Suprapubic skin (tissue), 4 donors: Measurements from ENCODE around the gene ABHD12B. TPM values are rescaled to one million over a fixed set of nuclear protein-coding genes. Genes with fewer than 3 reads are reported as not detected.

ENCODE experiments used
- DNase-seq, 2 donors: peaks; one replicate each; pipeline ENCODE4 v3.0.0-alpha.2; 2019; ENCODE audit warnings: low spot score in 2 of 2
- H3K27ac ChIP-seq: fragments of 200-600 bp; sonication (generic); one replicate; pipeline ENCODE4 v1.5.1; 2019
- H3K27me3 ChIP-seq: fragments of 200-600 bp; sonication (generic); one replicate; pipeline ENCODE4 v1.5.1; 2019
- H3K36me3 ChIP-seq: fragments of 200-600 bp; sonication (generic); one replicate; pipeline ENCODE4 v1.5.1; 2019
- H3K4me1 ChIP-seq: fragments of 200-600 bp; sonication (generic); one replicate; pipeline ENCODE4 v1.5.1; 2019
- H3K4me3 ChIP-seq: fragments of 200-600 bp; sonication (generic); one replicate; pipeline ENCODE4 v1.5.1; 2019; ENCODE audit warnings: mild to moderate bottlenecking
- H3K9me3 ChIP-seq: fragments of 200-600 bp; sonication (generic); one replicate; pipeline ENCODE4 v1.5.1; 2019
- CTCF ChIP-seq, 2 donors: fragments of 200-600 bp in 1 of 2; fragments of 450-650 bp in 1 of 2; sonication (generic) in 1 of 2; IDR thresholded peaks; one replicate each; pipeline ENCODE4 v1.5.1; 2016 to 2019; ENCODE audit warnings: antibody characterized with exemption in 2 of 2, mild to moderate bottlenecking in 1 of 2, moderate library complexity in 1 of 2
- EP300 ChIP-seq: sonication (generic); formaldehyde crosslinking; IDR thresholded peaks from one replicate; pipeline ENCODE4 v1.6.1; 2017; ENCODE audit warnings: antibody characterized with exemption
- POLR2A ChIP-seq, 2 donors: fragments of 450-650 bp; IDR thresholded peaks; one replicate each; pipeline ENCODE4 v1.6.1; 2017; ENCODE audit warnings: antibody characterized with exemption in 2 of 2, mild to moderate bottlenecking in 2 of 2, moderate library complexity in 2 of 2
- POLR2AphosphoS5 ChIP-seq, 3 donors: sonication (generic); formaldehyde crosslinking; IDR thresholded peaks; one replicate each; pipeline ENCODE4 v1.6.1; 2017; ENCODE audit warnings: antibody characterized with exemption in 3 of 3
- WGBS: methylation state at CpG from one replicate; pipeline ENCODE4 v1.1.5; 2018; 5-methylcytosine and 5-hydroxymethylcytosine counted together
- total RNA-seq, 4 donors: library from RNA; depleted of rRNA; stranded (reverse); fragments of >200 nt; gene quantifications; one replicate each; pipeline ENCODE4 v1.1.0, GENCODE V29; 2016

ABHD12B gene
- total RNA-seq, 4 donors from 2014 or later = 9.1 to 32.0 (median 25.2) TPM

GRCh38 chr14:50845166-50845565 is 26.7 kb upstream of the ABHD12B start:
- Histone ChIP-seq H3K27me3 (no peaks in the 10 kb centered on the region), H3K9me3 (no peaks in the 10 kb centered on the region), H3K36me3 (no peaks in the 10 kb centered on the region), H3K27ac (no peak overlapping the region), H3K4me1 (no peaks in the 10 kb centered on the region), H3K4me3 (no peak overlapping the region)
- TF ChIP-seq POLR2A (IDR thresholded peaks at IDR 0.05) (no peak), CTCF (IDR thresholded peaks at IDR 0.05) (no peak), POLR2AphosphoS5 (IDR thresholded peaks at IDR 0.05) (no peak), EP300 (no peak)
- 93% methylated on average over 3 of the region's 3 CpGs for WGBS
- no peak for DNase-seq

- Histone ChIP-seq H3K27ac (no peak overlapping the region), H3K4me3 (no peak overlapping the region), H3K36me3 (no peaks in the 10 kb centered on the region), H3K27me3 (no peaks in the 10 kb centered on the region), H3K4me1 (no peaks in the 10 kb centered on the region), H3K9me3 (no peaks in the 10 kb centered on the region)
- WGBS = 80% methylated on average over 8 of the region's 8 CpGs
- no peak for TF ChIP-seq CTCF (IDR thresholded peaks at IDR 0.05)
- TF ChIP-seq POLR2AphosphoS5 (IDR thresholded peaks at IDR 0.05) = no peak
- no peak for TF ChIP-seq EP300
- no peak for TF ChIP-seq POLR2A (IDR thresholded peaks at IDR 0.05)
- no peak for DNase-seq
Measured at GRCh38 chr14:50846226-50846880, 25.5 kb upstream of the ABHD12B start.

GRCh38 chr14:50853891-50854290 is 18.0 kb upstream of the ABHD12B start:
- Histone ChIP-seq H3K27ac (no peak overlapping the region), H3K36me3 (no peaks in the 10 kb centered on the region), H3K4me1 (no peaks in the 10 kb centered on the region), H3K4me3 (no peak overlapping the region), H3K27me3 (no peaks in the 10 kb centered on the region), H3K9me3 (no peaks in the 10 kb centered on the region)
- no peak for DNase-seq
- TF ChIP-seq POLR2A (IDR thresholded peaks at IDR 0.05) (no peak), POLR2AphosphoS5 (IDR thresholded peaks at IDR 0.05) (no peak), CTCF (IDR thresholded peaks at IDR 0.05) (no peak), EP300 (no peak)

- no peak overlapping the region for H3K4me3 ChIP-seq
- H3K9me3 ChIP-seq = no peaks in the 10 kb centered on the region
- 81% methylated on average over 5 of the region's 5 CpGs for WGBS
- peaks cover 4% of the 10 kb centered on the region for H3K4me1 ChIP-seq
- H3K27me3 ChIP-seq = no peaks in the 10 kb centered on the region
- H3K36me3 ChIP-seq = no peaks in the 10 kb centered on the region
- no peak for DNase-seq
- H3K27ac ChIP-seq = no peak overlapping the region
- TF ChIP-seq POLR2A (IDR thresholded peaks at IDR 0.05) (no peak), EP300 (no peak)
Measured at GRCh38 chr14:50854521-50854920, 17.3 kb upstream of the ABHD12B start.

- 81% methylated on average over 1 of the region's 1 CpG for WGBS
Measured at GRCh38 chr14:50855558-50855957, 16.3 kb upstream of the ABHD12B start.

More at GRCh38 chr14:50855558-50855957, 16.3 kb upstream of the ABHD12B start:
- TF ChIP-seq EP300 = no peak
- no peak for TF ChIP-seq CTCF (IDR thresholded peaks at IDR 0.05)
- no peak for TF ChIP-seq POLR2A (IDR thresholded peaks at IDR 0.05)
- TF ChIP-seq POLR2AphosphoS5 (IDR thresholded peaks at IDR 0.05) = no peak
- no peak for DNase-seq
- Histone ChIP-seq H3K4me3 (no peak overlapping the region), H3K9me3 (no peaks in the 10 kb centered on the region), H3K27me3 (no peaks in the 10 kb centered on the region), H3K36me3 (no peaks in the 10 kb centered on the region), H3K27ac (no peak overlapping the region), H3K4me1 (peaks cover 6% of the 10 kb centered on the region)
